ENCODE data around the gene RENBP.

DNA sequence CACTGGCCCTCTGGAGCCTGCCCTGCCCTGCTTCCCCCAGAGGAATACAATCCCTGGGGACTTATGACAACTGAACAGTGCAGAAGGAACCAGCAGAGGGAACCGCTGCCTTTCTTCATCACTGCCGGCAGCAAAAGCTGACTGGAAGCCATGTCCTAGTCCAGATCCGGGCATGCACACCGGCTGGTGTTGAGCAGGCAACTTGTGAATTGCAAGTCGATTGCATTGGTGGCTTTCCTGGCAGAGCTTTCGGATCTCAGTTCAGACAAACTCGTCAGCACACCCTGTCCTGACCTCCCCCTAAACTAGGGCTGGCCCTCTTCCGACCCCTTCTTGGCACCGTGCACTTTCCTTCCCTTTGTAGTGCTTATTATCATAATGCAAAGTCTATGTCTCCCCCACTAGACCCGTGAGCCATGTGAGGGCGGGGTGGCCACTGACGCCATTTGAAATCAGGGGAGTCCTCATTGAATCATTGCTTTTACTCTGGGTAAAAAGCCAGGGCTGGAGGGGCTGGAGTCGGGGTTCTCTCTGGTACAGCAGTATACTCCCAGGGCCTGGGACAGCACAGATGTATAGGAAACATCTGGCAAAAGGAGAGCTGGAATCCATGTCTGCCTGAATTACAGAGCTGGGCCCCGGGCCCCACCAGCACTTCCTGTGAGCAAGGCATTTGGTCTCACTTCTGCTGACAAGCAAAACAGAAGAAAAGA is 20.1 kb downstream of the RENBP start:
- no peak for TF ChIP-seq REST (IDR thresholded peaks at IDR 0.05; ENCODE audit: insufficient read depth in 1 of 2, low read depth in 2 of 2, low read length in 2 of 2)
- no peak for TF ChIP-seq POLR2AphosphoS5 (IDR thresholded peaks at IDR 0.05; ENCODE audit: low read depth, low read length)

Data from PFSK-1 (cell line).